Measurements from ENCODE around the gene TUBB4A. TPM values are rescaled to one million over a fixed set of nuclear protein-coding genes. Genes with fewer than 3 reads are reported as not detected.

The TUBB4A gene
- total and polyA plus RNA-seq, 8 donors = 1.1 to 5.5 (median 2.7) TPM

DNA sequence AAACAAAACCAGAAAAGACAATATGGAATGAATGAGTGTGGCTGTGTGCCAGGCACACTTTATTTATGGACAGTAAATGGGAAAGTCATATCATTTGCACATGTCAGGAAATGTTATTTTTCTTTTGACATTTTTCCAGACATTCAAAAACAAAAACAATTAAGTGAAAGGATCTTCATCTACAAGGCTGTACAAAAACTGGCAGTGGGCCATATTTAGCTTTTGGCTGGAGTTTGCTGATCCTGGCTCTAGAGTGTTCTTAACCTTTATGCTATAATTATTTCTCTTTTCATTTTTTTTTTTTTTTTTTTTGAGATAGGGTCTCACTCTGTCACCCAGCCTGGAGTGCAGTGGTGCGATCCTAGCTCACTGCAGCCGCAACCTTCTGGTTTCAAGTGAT is 22.2 kb upstream of the TUBB4A start:
- no peaks in the 10 kb centered on the region for H3K36me3 ChIP-seq
- FAIRE-seq (no peak), ATAC-seq (no peak), DNase-seq (no peak)
- intact Hi-C loops (cut with DNase I) = no loop called here
- H3K27ac ChIP-seq = no peak overlapping the region
- TF ChIP-seq, protein P1, sequence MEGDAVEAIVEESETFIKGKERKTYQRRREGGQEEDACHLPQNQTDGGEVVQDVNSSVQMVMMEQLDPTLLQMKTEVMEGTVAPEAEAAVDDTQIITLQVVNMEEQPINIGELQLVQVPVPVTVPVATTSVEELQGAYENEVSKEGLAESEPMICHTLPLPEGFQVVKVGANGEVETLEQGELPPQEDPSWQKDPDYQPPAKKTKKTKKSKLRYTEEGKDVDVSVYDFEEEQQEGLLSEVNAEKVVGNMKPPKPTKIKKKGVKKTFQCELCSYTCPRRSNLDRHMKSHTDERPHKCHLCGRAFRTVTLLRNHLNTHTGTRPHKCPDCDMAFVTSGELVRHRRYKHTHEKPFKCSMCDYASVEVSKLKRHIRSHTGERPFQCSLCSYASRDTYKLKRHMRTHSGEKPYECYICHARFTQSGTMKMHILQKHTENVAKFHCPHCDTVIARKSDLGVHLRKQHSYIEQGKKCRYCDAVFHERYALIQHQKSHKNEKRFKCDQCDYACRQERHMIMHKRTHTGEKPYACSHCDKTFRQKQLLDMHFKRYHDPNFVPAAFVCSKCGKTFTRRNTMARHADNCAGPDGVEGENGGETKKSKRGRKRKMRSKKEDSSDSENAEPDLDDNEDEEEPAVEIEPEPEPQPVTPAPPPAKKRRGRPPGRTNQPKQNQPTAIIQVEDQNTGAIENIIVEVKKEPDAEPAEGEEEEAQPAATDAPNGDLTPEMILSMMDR (IDR thresholded peaks at IDR 0.05) = no peak
- 89 to 97% methylated on average over 2 of the region's 2 CpGs for WGBS, 2 donors
- no peaks in the 10 kb centered on the region for H3K27me3 ChIP-seq
- H3K4me3 ChIP-seq = no peak overlapping the region
- no peaks in the 10 kb centered on the region for H3K9me3 ChIP-seq
- H3K4me1 ChIP-seq = peaks cover 0 to 5% (median 0%) of the 10 kb centered on the region in 3 donors

DNA sequence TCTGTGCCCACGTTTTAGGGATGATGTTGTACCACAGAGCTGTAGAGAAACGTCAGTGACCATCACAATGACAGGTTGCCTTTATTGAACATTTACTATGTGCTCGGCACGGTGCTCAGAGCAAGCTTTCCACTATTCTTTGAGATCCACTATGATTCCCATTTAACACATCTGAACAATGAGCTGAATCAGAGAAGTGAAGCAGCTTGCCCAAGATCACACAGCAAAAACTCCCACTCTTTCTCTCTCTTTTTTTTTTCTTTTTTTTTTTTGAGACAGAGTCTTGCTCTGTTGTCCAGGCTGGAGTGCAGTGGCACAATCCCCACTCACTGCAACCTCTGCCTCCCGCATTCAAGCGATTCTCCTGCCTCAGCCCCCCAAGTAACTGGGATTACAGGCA is 20.6 kb upstream of the TUBB4A start:
- H3K4me1 ChIP-seq = peaks cover 0 to 9% (median 0%) of the 10 kb centered on the region in 3 donors
- DNase-seq = no peak
- TF ChIP-seq, protein P1 (IDR thresholded peaks at IDR 0.05) = no peak

DNA sequence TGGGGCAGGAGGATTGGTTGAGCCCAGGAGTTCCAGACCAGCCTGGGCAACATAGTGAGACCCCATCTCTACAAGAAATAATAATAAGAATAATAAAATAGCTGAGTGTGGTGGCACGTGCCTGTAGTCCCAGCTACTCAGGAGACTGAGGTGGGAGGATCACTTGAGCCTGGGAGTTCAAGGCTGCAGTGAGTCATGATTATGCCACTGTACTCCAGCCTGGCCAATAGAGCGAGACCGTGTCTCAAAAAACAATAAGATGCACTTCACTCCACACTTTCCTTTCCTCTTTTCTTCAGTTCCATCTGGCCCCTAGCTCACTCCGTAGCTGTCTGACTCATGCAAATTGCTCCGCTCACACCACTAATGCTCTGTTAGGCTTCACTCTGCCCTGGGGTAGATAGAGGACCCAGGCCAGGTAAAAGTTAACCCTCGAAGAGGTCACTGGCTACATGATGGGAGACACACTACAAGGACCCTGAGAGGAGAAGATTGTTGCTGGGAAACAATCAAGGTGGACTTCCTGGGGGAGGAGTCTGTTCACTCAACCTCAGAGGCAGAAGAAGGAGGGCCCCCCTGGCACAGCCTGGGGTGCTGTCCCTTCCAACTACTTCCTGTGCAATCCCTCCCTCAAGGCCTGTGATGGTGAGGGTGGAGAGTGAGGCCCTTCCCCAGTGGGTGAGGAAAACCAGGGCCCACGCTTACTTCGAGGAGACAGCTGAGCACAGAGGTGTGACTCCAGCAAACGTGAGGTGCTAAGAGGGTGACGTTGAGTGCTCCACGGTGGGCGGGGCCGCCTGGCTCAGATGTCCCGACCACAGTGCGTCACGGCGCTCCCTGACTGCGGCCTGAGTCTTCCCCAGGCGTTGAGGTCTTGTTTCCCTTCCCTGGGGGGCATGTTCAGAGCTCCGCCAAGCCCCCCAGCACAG is 19.9 kb upstream of the TUBB4A start:
- FAIRE-seq (no peak), ATAC-seq (no peak), DNase-seq (no peak)
- WGBS, 2 donors = 52 to 54% methylated on average over 20 of the region's 20 CpGs
- peaks cover 0 to 9% (median 0%) of the 10 kb centered on the region in 3 donors for H3K4me1 ChIP-seq
- TF ChIP-seq, protein P1 (IDR thresholded peaks at IDR 0.05) = no peak
- no peaks in the 10 kb centered on the region for H3K27me3 ChIP-seq
- intact Hi-C loops (cut with DNase I) = no loop called here
- no peaks in the 10 kb centered on the region for H3K9me3 ChIP-seq
- H3K4me3 ChIP-seq = no peak overlapping the region
- no peak overlapping the region for H3K27ac ChIP-seq
- no peaks in the 10 kb centered on the region for H3K36me3 ChIP-seq

More for the DNA sequence above, 20.6 kb upstream of the TUBB4A start:
- no peaks in the 10 kb centered on the region for H3K9me3 ChIP-seq
- H3K36me3 ChIP-seq = no peaks in the 10 kb centered on the region
- no peak overlapping the region for H3K27ac ChIP-seq
- FAIRE-seq (no peak), ATAC-seq (no peak)
- intact Hi-C loops (cut with DNase I) = no loop called here
- no peaks in the 10 kb centered on the region for H3K27me3 ChIP-seq
- WGBS, 2 donors = 66 to 79% methylated on average over 6 of the region's 6 CpGs
- H3K4me3 ChIP-seq = no peak overlapping the region

DNA sequence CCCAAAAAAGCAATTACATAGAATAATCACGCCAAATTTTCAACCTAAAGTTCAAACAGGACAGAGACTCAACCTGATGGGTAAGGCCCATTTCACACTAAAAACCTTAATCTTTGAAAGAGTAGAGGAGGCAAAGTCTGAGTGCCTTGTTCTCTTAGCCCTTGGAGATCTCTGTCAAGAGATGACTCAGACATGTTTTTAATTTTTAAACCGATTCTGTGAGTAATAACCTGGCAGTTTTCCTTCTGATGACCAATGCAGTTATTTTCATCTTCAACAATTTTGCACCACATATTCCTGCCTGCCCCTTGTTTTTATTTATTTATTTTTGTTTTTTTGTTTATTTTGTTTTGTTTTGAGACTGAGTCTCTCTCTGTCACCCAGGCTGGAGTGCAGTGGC is 17.2 kb upstream of the TUBB4A start:
- DNase-seq (no peak), ATAC-seq (no peak), FAIRE-seq (no peak)
- no peaks in the 10 kb centered on the region for H3K27me3 ChIP-seq
- no peaks in the 10 kb centered on the region for H3K9me3 ChIP-seq
- TF ChIP-seq, protein P1 (IDR thresholded peaks at IDR 0.05) = no peak
- no peaks in the 10 kb centered on the region for H3K36me3 ChIP-seq
- no peak overlapping the region for H3K27ac ChIP-seq
- no peak overlapping the region for H3K4me3 ChIP-seq
- 35 to 42% methylated on average over 2 of the region's 2 CpGs for WGBS, 2 donors
- intact Hi-C loops (cut with DNase I) = loop anchor here in 1 of 3 donors (5.0 to 10.0 kb wide), 2 partner anchors 113 to 346 kb away; no protein-coding TSS in a partner anchor
- H3K4me1 ChIP-seq = peaks cover 0 to 9% (median 0%) of the 10 kb centered on the region in 3 donors

Measured in pancreas (tissue), 10 donors.